Neural cell (in vitro differentiated cells): Measurements from ENCODE around the gene PHB1.
A peak's percentile ranks its signal among the peaks of the same experiment; 100 is the strongest.

Experiments used
- EP300 ChIP-seq: fragments of 450-650 bp; conservative IDR thresholded peaks from 2 replicates; pipeline ENCODE4 v1.6.1; 2014; ENCODE audit warnings: antibody characterized with exemption, mild to moderate bottlenecking, moderate library complexity; ENCODE audit not compliant: poor library complexity, severe bottlenecking
- RAD21 ChIP-seq: fragments of 450-650 bp; conservative IDR thresholded peaks from 2 replicates; pipeline ENCODE4 v1.6.1; 2014; ENCODE audit warnings: antibody characterized with exemption, mild to moderate bottlenecking, moderate library complexity
- SMC3 ChIP-seq: fragments of 450-650 bp; conservative IDR thresholded peaks from 2 replicates; pipeline ENCODE4 v1.6.1; 2014; ENCODE audit warnings: antibody characterized with exemption, mild to moderate bottlenecking, moderate library complexity; ENCODE audit not compliant: poor library complexity
- TAF1 ChIP-seq: IDR thresholded peaks from 2 replicates; pipeline ENCODE4 v1.6.1; 2012; ENCODE audit warnings: low read depth
- TF ChIP-seq, protein P1 (sequence below): fragments of 450-650 bp; IDR thresholded peaks from 2 replicates; pipeline ENCODE4 v1.5.1; 2014; ENCODE audit warnings: antibody characterized with exemption, mild to moderate bottlenecking, moderate library complexity; ENCODE audit not compliant: poor library complexity, severe bottlenecking

DNA sequence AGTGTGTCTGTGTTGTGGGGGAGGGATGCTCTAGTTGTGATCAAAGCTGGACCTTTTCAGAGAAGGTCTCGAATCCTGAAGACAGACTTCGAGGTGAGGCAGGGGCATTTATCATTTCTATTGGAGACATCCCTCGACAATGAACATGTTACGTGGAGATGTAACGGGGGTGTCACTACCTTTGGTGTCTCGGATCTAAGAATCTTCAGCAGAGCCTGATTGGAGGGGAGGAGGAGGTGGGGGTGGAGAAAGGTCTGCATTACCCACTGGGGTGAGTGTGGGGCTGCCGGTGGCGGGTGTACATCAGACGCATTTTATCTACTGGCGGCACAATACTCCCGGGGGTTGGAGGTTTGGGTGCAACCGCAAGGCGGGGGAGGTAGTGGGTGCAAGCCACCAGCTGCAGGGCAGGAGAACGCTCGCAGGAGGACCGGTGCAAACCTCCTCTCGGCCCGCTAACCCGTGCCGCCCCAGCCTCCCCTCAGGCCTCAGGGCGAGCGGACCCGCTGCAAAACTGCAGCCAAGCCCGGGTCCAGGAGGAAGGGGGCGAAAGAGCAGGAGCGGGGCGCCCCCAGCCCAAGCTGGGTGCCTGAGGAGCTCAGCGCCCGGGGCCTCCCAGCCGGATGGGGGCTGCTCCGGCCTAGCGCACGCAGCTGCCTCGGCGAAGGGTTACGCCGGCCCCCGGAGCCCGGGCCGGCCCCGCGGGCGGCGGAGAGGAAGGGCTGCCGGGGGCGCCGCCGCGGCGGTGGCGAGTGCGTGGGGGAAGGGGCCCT, 53.4 kb downstream of the PHB1 start:
- TF ChIP-seq, protein P1, sequence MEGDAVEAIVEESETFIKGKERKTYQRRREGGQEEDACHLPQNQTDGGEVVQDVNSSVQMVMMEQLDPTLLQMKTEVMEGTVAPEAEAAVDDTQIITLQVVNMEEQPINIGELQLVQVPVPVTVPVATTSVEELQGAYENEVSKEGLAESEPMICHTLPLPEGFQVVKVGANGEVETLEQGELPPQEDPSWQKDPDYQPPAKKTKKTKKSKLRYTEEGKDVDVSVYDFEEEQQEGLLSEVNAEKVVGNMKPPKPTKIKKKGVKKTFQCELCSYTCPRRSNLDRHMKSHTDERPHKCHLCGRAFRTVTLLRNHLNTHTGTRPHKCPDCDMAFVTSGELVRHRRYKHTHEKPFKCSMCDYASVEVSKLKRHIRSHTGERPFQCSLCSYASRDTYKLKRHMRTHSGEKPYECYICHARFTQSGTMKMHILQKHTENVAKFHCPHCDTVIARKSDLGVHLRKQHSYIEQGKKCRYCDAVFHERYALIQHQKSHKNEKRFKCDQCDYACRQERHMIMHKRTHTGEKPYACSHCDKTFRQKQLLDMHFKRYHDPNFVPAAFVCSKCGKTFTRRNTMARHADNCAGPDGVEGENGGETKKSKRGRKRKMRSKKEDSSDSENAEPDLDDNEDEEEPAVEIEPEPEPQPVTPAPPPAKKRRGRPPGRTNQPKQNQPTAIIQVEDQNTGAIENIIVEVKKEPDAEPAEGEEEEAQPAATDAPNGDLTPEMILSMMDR, result no peak
- TF ChIP-seq EP300, result no peak
- TF ChIP-seq TAF1, result peak; percentile 75
- no peak for TF ChIP-seq RAD21
- TF ChIP-seq SMC3, result no peak
